Epithelial cell of prostate (primary cell): ENCODE measurements around the gene S100A7A.
A peak's percentile ranks its signal among the peaks of the same experiment; 100 is the strongest.
"Not testable (repeated sequence)": the region's sequence is repeated elsewhere in the genome, so short reads cannot be mapped to it uniquely, and the experiment has no call there.

Experiments
- DNase-seq: peaks from one replicate; pipeline ENCODE4 v3.0.0-alpha.2; 2011; ENCODE audit warnings: low read depth, low spot score
- H3K27ac ChIP-seq: fragments of 450-650 bp; 2 replicates; pipeline ENCODE4 v1.5.1; 2017; ENCODE audit warnings: mild to moderate bottlenecking

Gene S100A7A

DNA sequence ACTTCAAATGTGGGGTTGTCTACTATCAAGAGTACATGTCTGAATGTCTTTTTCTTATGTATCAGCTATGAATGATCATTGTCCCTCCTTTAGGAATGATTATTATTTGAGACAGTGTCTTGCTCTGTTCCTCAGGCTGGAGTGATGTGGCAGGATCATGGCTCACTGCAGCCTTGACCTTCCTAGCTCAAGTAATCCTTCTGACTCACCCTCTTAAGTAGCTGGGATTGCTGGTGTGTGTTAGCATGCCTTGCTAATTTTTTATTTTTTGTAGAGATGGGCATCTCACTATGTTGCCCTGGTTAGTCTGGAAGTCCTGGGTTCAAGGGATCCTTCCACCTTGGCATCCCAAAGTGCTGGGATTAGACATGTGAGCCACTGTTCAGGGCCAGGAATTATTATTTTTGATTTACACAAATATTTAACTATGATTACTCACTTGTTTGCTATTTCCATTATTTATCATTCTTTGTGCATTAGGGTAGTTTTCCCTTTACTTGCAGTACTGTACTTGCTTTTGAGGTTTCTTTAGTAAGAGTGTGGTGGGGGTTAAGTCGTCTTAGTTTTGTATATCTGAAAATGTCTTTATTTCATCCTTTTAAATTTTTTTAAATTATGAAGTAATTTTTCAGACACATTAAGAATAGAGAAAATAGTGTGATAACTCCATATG lies 31.3 kb downstream of the S100A7A start:
- H3K27ac ChIP-seq, result no peak overlapping the region
- peak; percentile 18 for DNase-seq

DNA sequence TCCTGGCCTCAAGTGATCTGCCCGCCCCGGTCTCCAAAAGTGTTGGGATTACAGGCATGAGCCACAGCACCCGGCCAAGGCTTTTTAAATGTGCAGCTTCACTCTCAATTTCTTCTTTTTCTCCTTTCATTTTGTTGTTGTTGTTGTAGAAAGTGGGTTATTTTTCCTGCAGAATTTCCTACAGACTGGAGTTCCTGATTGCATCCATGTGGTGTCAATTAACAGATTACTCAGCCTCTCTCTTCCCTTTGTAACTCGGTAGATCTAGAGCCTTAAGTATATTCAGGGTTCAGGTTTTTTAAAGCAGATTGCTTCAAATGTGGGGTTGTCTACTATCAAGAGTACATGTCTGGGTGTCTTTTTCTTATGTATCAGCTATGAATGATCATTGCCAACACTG lies 32.5 kb downstream of the S100A7A start:
- H3K27ac ChIP-seq, DNase-seq: not testable (repeated sequence)

DNA sequence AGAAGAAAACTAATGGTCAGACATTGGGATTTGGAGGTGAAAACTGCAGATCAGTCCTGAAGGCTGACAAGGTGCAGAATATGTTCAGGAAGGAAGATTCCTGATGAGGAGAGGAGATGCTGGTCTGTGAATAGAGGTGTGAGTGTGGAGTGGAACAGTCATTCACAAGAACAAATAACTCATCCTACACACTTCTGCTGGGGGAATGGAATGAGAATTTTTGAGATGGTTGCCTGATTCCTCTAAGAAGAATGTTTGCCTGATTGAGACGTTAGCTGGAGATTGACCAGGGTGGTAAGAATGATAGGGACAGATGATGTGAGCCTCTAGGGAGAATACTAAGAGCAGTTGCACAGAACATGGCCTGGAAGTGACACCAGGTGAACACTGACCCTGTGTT lies 40.1 kb downstream of the S100A7A start:
- H3K27ac ChIP-seq, result no peak overlapping the region
- DNase-seq, result no peak

DNA sequence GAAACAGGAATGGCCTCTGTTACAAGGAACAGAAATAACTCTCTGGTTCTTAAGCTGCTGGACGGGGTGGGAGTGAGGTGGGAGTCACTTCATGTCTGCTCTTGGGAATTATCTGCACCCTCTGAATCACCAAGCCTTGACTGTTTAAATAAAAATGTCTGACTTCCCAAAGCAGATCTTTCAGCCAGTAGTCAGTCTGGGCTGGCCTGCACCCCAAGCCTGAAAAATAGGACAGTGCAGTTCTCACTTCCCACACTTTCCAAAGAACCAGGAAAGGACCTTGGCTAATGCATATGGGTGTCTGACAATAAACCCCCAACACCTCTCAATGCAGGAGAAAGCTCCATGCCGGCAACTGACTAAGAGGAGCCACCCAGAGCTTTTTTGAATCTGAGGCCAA lies 43.3 kb downstream of the S100A7A start:
- no peak overlapping the region for H3K27ac ChIP-seq
- no peak for DNase-seq

DNA sequence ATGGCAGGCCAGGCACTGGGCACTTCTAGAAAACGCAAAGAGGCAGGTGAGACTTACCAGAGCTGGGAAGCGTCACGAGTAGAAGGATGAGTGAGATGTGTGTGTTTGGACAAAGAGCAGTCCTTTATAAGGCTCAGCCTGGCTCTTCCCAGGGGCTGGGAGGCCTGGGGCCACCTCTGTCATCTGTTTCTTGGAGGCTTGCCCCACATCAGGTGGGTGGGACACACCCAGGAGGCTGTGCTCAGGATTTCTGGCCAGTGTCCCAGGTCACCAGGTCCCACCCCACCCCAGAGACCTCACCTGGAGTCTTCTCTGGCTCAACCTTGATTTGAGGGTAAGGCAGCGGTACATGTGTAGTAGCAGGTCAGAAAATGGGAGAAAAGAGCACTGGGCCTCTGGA lies 44.2 kb downstream of the S100A7A start, which contains the start of gene S100A7:
S100A7 (minus strand) TSS at position 101 of the 400 bp plus-strand sequence. CDS start 1,638 bp downstream, outside the sequence.
- no peak within 1 kb of the TSS for H3K27ac ChIP-seq
- no peak for DNase-seq

DNA sequence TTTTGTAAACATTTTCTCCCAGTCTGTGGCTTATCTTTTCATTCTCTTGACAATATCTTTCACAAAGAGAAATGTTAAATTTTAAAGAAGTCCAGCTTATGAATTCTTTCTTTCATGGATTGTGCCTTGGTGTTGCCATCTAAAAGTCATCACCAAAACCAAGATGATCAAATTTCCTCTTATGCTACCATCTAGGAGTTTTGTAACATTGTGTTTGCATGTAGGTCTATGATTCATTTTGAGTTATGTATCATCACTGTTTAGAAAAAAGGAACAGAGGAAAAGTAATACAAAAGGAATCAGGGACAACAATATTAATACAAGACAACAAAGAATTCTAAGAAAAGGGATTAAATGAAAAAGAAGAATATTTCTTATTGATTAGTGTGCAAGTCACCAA lies 46.4 kb downstream of the S100A7A start:
- not testable (repeated sequence) for DNase-seq, H3K27ac ChIP-seq

DNA sequence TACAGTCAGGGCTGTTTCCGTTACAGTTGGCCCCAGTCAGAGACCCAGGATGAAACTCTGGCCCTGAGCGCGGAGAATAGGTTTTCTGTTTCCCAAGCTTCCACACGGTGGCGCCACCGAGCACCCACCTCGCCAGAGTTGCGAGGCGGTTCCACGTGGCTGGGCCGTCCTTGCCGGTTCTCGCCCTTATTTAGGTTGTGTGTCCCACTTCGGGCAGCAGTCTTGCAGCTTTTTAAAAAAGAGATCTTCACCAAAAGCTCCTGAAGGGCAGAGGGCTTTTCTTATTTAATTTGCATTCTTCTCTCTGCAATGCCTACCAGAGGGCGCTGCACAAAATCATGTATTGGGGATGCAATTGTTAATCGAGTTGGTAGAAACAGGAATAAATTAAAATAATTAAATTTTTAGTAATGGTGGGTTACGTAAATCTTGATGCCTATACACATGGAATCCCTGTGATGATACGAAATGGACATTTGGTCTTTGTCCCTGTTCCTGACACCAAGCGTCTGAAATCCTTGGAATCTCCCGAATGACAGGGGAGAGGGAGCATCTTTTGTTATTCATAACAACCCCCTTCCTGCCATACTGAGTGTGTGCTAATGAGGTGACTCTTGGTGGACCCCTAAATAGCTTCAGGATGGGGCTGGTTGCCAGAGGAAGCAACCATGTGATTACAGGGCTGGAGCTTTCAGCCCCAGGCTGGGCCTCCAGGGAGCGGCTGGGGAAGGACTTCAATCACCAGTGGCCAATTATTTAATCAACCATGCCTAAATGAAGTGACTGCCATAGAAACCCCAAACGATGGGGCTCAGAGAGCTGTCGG lies 49.7 kb downstream of the S100A7A start:
- DNase-seq, result no peak
- H3K27ac ChIP-seq, result no peak overlapping the region

DNA sequence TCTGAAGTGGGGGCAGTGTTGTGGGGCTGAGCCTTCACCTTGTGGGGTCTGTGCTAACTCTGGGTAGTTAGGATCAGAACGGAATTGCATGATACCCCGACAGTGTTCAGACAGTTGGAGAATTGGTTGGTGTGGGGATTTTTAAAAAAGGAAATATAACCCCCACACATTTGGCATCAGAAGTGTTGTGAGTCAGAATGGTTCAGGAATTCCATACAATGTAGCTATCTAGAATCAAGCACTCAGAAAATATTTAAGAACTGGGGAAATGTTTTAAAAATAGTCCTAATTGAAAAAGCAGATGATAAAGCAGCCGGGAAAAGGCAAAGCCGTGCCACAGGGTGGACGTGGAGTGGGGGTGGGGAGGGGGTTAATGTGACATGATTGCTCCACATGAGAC lies 50.6 kb downstream of the S100A7A start:
- H3K27ac ChIP-seq, result no peak overlapping the region
- DNase-seq, result no peak

DNA sequence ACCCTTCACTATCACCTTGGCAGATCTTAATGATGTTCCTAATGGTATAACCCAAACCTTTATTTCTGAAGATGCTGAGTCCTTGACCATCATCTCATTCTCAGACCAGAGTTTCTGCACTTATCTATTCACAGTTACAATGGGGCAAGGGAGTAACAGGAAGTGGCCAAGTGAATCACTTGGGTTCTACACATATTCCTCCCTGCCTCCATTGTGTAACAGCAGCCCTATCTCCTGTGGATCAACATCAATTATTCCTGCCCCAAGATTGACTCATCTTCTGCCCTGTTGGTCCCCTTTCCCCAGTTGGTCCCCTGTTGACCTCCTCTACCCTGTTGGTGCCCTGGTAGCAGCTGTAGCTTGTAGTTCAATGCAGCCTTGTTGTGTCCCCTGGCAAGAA lies 54.4 kb downstream of the S100A7A start:
- DNase-seq, result no peak
- H3K27ac ChIP-seq, result no peak overlapping the region
